Heart left ventricle (tissue), 13 donors: ENCODE results near the gene GOLGA8J.
"Not testable (repeated sequence)": the region's sequence is repeated elsewhere in the genome, so short reads cannot be mapped to it uniquely, and the experiment has no call there.

ENCODE experiments used
- POLR2A ChIP-seq, 2 donors: fragments of 450-650 bp; IDR thresholded peaks; one replicate each; pipeline ENCODE4 v1.6.1; 2017; ENCODE audit warnings: antibody characterized with exemption in 2 of 2, mild to moderate bottlenecking in 2 of 2, moderate library complexity in 2 of 2
- TF ChIP-seq, protein P1 (sequence below), 12 donors: fragments of 200-600 bp; sonication (generic) in 4 of 12; IDR thresholded peaks; one replicate each; pipeline versions ENCODE4 v1.5.0 to v1.8.0; 2018 to 2022; ENCODE audit warnings: antibody characterized with exemption in 12 of 12, mild to moderate bottlenecking in 5 of 12
- donor health status: ischemic (EF 13 %, LVEDD 7.1; RV severe dilation, severe dysfunction).
- donor health status: DM: no; HTN: yes; CAD: no.
- donor health status: DM: no; HTN: no; CAD: no.
- donor health status: ischemic (EF 25% LVEDD 6.9; RV normal size, moderate dysfunction).
- donor health status: ischemic (EF 25% LVEDD 5.7; RV mildly dilated, moderate dysfunction).
- donor health status: ischemic (EF 35%, LVEDD 5.7; RV mildly dilated, moderate dysfunction).
- donor health status: nonischemic (EF 11% LVEDD 7.7; RV severe dilation, severe dysfunction).
- donor health status: DM: yes; HTN: yes; CAD: no.
- donor health status: PGD.
- donor health status: ischemic (EF 29% LVEDD 5.4; RV normal size, mild dysfunction).
- donor health status: nonischemic (EF 23%, LVEDD 6.1; RV moderate dilation, normal function).

DNA sequence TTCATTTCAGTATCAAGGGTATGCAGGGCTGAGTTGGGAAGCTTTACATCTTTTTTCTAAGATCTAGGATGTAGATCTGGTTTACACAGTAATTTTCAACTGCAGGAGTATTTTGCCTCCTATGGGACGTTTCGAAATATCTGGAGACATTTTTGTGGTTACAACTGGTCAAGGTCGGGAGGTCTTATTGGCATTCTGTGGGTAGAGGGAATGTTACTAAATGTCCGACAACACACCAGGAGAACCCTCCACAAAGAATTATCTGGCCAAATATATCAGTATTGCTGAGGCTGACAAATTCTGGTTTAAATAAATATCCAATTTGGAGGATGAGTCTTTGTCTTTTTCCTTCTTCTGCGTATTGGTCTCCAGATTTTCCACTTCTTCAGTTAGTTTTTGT is 1.9 kb upstream of the GOLGA8J start:
- TF ChIP-seq, protein P1, sequence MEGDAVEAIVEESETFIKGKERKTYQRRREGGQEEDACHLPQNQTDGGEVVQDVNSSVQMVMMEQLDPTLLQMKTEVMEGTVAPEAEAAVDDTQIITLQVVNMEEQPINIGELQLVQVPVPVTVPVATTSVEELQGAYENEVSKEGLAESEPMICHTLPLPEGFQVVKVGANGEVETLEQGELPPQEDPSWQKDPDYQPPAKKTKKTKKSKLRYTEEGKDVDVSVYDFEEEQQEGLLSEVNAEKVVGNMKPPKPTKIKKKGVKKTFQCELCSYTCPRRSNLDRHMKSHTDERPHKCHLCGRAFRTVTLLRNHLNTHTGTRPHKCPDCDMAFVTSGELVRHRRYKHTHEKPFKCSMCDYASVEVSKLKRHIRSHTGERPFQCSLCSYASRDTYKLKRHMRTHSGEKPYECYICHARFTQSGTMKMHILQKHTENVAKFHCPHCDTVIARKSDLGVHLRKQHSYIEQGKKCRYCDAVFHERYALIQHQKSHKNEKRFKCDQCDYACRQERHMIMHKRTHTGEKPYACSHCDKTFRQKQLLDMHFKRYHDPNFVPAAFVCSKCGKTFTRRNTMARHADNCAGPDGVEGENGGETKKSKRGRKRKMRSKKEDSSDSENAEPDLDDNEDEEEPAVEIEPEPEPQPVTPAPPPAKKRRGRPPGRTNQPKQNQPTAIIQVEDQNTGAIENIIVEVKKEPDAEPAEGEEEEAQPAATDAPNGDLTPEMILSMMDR (IDR thresholded peaks at IDR 0.05), result not testable (repeated sequence)
- TF ChIP-seq POLR2A (IDR thresholded peaks at IDR 0.05), result not testable (repeated sequence)
